ENCODE measurements around the gene PSMD5.
"Not testable (repeated sequence)": the region's sequence is repeated elsewhere in the genome, so short reads cannot be mapped to it uniquely, and the experiment has no call there.

The PSMD5 gene

DNA sequence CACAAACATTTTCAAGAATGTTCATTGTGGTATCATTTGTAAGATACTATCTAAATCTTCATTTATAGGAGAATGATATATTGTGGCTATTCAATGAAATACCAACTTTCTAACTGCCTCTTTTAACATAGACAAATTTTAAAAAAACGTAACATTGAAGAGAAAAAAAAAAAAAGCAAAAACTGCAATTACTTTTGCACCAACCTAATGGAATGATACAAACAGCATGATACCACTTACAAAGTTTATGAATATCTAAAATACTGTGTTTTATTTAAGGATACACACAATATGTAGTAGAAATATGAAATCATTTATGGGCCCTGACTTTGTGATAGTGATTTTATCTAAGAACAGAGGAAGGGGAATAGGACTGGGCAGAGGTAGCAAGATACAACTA is 24.1 kb downstream of the PSMD5 start:
- H3K27ac ChIP-seq = no peak overlapping the region
- POLR2A ChIA-PET (ENCODE audit: low non-redundant PET) = no interaction called here
- DNase-seq (ENCODE audit: low spot score) = no peak
- TF ChIP-seq, protein P1, sequence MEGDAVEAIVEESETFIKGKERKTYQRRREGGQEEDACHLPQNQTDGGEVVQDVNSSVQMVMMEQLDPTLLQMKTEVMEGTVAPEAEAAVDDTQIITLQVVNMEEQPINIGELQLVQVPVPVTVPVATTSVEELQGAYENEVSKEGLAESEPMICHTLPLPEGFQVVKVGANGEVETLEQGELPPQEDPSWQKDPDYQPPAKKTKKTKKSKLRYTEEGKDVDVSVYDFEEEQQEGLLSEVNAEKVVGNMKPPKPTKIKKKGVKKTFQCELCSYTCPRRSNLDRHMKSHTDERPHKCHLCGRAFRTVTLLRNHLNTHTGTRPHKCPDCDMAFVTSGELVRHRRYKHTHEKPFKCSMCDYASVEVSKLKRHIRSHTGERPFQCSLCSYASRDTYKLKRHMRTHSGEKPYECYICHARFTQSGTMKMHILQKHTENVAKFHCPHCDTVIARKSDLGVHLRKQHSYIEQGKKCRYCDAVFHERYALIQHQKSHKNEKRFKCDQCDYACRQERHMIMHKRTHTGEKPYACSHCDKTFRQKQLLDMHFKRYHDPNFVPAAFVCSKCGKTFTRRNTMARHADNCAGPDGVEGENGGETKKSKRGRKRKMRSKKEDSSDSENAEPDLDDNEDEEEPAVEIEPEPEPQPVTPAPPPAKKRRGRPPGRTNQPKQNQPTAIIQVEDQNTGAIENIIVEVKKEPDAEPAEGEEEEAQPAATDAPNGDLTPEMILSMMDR (conservative IDR thresholded peaks at IDR 0.05; ENCODE audit: low read depth) = 0 out of 2 replicates have a peak, but pooled peaks have one; percentile 9
- CTCF ChIA-PET = no interaction called here

DNA sequence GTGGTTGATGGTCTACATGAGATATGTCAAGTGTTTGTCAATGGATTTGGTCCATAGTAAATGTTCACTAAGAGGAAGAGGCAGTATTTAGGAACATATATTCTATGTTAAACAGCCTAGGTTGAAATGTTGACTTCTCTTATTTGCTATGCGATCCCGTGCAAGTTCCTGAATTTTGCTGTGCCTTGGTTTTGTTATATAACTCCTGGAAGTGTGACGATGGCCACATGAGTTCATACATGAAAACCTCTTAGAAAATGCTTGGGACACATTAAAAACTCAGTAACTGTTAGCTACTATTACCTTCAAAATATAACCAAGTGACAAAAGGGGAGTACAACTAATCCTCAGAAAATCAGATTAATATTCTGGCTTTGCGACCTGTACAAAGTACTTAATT is 27.6 kb downstream of the PSMD5 start:
- TF ChIP-seq, protein P1 (conservative IDR thresholded peaks at IDR 0.05; ENCODE audit: low read depth) = no peak
- POLR2A ChIA-PET (ENCODE audit: low non-redundant PET) = interaction anchor here (1.1 kb wide), 1 partner anchor 22 kb away, joined by 3 read pairs; the partner anchor contains the start of gene FBXW2
- CTCF ChIA-PET = interaction anchor here (0.7 kb wide), 1 partner anchor 59 kb away, joined by 3 read pairs; no protein-coding TSS in a partner anchor
- DNase-seq (ENCODE audit: low spot score) = no peak
- no peak overlapping the region for H3K27ac ChIP-seq

DNA sequence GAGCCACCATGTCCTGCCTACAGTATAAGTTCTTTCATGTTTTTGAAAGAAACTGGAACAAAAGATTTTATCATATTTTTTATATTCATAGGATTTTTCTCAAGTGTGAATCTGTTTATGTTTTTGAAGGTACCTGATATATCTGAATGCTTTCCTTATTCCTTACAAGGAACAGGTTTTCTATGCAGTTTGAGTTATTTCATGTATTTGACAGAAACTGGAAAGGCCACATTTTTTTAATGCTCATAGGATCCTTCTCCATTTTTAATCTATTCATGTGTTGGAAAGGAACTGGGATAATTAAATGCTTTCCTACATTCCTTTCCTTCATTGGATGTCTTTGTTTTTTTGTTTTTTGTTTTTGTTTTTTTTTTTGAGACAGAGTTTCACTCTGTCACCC is 33.8 kb downstream of the PSMD5 start:
- ChIA-PET CTCF (no interaction called here), POLR2A (ENCODE audit: low non-redundant PET) (no interaction called here)
- TF ChIP-seq, protein P1 (conservative IDR thresholded peaks at IDR 0.05; ENCODE audit: low read depth) = no peak
- DNase-seq (ENCODE audit: low spot score) = no peak
- H3K27ac ChIP-seq = no peak overlapping the region

DNA sequence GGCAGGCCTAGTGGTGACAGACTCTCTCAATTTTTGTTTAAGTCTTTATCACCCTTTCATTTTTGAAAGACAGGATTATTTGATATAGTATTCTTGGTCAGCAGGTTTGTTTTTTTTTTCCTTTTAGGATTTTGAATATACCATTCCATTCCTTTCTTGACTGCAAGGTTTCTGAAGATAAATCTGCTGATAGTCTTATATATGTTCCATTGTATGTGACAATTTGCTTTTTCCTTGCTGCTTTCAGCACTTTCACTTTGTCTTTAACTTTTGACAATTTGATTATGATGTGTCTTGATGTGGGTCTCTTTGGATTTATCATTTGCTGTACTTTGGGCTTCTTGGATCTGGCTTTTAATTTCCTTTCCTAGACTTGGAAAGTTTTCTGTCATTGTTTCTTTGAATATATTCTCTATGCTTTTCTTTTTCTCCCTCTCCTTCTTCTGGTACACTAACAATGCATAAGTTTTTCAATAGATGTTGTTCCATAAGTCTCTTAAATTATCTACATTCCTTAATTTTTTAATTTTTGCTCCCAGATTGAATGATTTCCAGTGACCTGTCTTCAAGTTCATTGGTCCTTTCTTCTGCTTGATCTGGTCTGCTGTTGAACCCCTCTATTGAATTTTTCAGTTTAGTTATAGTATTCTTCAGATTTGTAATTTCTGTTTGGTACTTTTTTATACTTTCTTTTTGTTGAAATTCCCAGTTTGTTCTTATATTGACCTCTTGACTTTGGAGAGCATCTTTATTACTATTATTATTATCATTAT is 34.9 kb downstream of the PSMD5 start:
- H3K27ac ChIP-seq = no peak overlapping the region
- POLR2A ChIA-PET (ENCODE audit: low non-redundant PET) = no interaction called here
- no peak for DNase-seq (ENCODE audit: low spot score)
- TF ChIP-seq, protein P1 (conservative IDR thresholded peaks at IDR 0.05; ENCODE audit: low read depth) = no peak
- CTCF ChIA-PET = no interaction called here

DNA sequence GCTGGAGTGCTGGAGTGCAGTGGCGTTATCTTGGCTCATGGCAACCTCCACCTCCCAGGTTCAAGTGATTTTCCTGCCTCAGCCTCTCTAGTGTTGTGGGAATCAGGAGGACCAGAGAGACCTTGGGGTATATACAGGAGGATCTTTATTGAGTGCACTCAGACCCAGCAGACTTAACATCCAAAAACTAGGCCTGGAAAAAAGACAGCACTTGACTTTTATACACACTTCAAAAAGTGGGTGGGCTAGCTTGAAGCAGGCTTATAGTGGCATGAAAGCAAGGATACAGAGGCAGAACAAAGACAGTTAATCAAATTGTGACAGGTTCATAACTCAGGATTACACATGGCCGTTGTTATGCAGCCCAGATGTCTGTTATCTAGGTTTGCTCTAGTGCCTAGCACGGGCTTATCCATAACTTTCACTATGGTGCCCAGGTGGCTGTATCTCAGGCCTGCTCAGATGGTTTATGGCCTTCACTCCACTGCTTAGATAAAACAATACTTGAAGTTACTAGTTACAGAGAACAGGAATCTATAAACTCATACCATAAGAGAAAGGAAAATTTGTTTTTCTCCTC is 37.8 kb downstream of the PSMD5 start:
- CTCF ChIA-PET = interaction anchor here (0.6 kb wide), 1 partner anchor 64 kb away, joined by 5 read pairs; no protein-coding TSS in a partner anchor
- DNase-seq (ENCODE audit: low spot score); POLR2A ChIA-PET (ENCODE audit: low non-redundant PET); H3K27ac ChIP-seq: not testable (repeated sequence)

DNA sequence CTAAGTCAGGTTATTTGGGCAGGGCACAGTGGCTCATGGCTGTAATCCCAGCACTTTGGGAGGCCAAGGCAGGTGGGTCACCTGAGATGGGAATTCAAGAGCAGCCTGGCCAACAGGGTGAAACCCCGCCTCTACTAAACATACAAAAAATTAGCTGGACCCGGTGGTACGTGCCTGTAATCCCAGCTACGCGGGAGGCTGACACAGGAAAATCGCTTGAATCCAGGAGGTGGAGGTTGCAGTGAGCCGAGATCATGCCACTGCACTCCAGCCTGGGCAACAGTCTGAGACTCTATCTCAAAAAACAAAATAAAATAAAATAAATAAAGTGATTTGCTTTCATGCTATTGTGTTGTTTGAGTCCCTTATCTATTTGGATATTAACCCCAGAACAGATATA is 41.3 kb downstream of the PSMD5 start:
- no peak overlapping the region for H3K27ac ChIP-seq
- POLR2A ChIA-PET (ENCODE audit: low non-redundant PET) = no interaction called here
- CTCF ChIA-PET = no interaction called here
- DNase-seq (ENCODE audit: low spot score) = no peak
- TF ChIP-seq, protein P1 (conservative IDR thresholded peaks at IDR 0.05; ENCODE audit: low read depth) = no peak
